GM19023 (cell line): ENCODE results near the gene RHCG.

Experiments
- ATAC-seq: cut with Tn5 transposase; IDR thresholded peaks from one replicate; pipeline ENCODE4 v1.9.1; 2021; ENCODE audit warnings: mild to moderate bottlenecking, moderate library complexity; ENCODE audit not compliant: unreplicated experiment

RHCG gene

DNA sequence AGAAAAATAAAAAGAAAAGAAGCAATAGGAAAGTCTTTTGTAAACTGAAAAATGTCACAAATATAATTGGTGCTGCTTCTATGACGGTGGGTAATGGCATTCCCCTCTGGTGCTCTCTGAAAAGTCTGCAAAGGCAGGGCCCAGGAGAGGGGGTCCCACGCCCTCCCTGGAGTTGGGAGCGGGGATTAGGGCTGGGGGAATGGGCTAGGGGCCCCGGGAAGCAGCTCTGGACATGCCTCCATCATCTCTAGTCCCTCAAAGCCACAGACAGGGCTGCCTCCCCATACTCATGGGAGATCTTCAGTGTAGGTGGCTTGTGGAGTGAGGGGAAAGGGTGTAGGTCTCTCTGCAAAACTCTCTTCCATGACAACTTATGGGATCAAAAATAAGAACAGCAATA lies 7.8 kb upstream of the RHCG start:
- ATAC-seq: no peak

DNA sequence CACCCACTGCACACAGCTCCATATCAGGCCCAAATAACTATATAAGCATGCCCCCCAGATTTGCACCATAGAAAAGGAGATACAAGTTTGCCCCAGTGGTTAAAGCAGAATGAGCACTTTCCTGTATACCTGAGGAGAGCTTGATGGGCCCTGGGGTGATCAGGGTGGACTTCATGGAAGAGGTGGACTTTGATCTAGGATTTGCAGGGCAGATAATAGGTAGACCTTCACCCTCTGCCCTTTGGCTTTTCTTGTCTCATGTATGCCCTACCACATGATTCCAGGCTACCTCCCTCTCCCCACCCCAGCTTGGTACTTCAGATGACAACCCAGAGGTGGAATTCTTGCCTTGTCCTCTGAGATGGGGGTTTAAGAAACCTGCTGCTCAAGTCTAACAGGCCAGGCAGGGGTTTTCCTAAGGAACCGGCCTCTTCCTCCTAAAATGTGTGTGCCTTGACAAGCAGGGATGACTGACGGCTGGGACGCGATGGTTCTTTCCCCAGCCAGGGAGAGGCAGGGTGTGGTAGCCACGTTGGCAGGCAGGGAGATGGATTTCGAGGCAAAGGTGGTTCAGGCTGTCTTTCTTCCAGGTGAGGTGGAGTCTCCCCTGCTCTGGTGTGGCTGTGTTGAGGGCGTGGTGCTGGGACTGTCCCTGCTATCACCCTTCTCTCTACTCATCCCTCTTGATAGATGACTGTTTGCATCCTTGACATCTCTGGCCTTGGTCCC lies 6.6 kb upstream of the RHCG start:
- ATAC-seq: no peak

DNA sequence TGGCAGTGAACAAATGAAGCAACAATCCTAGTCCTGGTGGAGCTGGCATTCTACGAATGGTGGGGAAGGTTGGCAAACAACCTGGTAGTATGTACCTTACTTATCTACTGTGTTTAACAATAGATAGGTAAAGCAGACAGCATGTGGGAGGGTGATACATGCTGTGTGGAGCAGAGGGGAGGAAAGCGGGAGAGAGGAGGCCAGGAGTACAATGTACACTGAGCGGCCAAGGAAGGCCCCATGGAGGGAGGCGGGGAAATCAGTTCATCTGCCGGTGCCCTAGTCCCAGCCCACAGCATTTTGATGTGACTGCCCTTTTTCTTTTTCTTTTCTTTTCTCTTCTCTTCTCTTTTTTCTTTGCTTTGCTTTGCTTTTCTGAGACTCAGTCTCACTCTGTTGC lies 5.3 kb upstream of the RHCG start:
- ATAC-seq: no peak

GRCh38 chr15:89500397-89501270 lies 4.3 kb upstream of the RHCG start:
- no peak for ATAC-seq

GRCh38 chr15:89499156-89499555 lies 2.8 kb upstream of the RHCG start:
- ATAC-seq: no peak

DNA sequence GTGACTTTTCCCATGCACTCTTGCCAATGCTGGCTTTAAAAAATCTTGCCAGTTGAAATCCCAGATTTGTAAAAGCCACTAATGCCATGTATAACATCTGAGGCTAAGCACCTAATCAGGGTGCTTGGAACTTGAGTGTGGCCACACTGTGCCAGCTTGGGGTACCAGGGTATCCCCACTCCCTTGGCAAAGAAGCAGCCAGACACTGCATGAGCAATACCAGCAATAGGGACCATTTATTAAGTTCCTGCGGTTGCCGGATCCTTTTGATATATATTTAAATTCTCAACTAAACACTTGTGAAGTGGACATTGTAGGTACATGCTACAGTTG lies 2.2 kb upstream of the RHCG start:
- no peak for ATAC-seq

DNA sequence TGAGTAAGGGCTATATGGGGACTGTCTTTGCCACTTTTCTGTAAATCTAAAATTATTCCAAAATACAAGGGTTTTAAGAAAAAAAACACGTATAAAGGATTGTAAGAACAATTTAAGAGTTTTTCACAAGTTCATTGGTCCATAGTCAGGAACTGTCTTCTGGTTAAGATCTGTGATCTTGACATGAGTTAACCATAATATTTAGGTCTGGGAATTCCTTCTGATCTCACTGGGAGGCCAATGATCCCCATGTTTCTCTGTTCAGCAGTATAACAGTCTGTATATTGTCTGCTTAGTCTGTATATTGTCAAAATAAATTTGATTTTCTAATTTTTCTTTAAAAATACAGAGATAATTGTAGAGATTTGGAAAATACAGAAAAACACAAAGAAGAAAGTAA lies 848 bp upstream of the RHCG start:
- no peak for ATAC-seq

DNA sequence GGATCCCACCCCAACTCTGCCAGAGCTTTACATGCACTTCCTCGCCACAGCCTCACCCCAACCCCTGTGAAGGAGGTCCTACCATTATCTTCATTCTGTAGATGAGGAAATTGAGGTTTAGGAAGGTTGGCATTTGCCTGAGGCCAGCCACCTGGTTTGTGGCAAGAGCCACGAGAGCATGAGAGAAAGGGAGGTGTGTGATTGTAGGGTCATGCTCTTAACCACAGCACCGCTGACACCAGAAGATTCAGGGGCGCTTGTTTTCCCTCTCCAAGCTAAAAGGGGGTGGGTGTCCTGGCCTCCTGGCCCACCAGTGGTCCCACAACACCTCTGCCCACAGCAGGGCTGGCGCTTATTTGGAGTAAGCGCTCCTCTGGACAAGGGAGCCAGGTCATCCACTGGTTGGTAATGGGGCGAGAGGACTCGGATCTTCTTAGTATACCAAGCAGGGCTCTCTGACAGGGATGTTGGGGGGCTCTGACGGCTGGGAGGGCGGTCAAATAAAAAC lies 691 bp downstream of the RHCG start:
- ATAC-seq: no peak

GRCh38 chr15:89494941-89495637 lies 1.3 kb downstream of the RHCG start:
- ATAC-seq: no peak

- no peak for ATAC-seq
Observed at GRCh38 chr15:89494031-89494430, 2.4 kb downstream of the RHCG start.

DNA sequence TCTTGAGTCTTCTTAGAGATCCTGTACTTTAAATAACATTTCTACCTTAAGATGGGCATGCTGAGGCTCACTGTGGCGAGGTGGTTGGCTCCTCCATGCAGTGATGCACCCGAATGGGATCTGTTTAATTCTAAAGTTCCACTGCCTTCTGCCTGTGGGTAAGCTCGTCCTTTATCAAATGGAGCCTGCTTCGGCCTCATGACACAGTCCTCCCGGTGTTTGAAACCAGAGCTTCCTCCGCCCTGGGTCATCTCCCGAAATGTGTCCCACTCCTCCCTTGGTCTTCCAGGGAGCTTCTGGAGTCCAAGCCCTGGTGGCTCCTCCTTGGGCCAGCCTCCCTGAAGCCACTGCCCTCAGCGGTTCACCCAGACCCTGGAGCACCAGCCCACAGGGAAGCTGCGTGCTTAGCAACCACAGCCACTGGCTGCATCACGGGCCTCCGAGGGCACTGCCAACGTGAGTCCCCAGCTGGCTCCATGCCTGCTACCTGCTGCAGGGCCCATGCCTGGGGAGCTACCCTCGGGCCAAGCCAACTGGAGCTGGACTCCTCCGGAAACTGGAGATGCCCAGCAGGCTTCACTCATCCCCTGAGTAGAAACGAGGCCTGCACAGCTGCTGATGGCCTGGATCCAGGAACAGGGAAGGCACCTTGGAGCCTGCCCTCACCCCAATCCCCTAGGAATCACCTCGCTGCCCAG lies 3.3 kb downstream of the RHCG start:
- ATAC-seq: no peak

- ATAC-seq: no peak
Observed at GRCh38 chr15:89492111-89492641, 4.2 kb downstream of the RHCG start.

GRCh38 chr15:89490814-89491315 lies 5.5 kb downstream of the RHCG start:
- no peak for ATAC-seq

GRCh38 chr15:89490081-89490813 lies 6.1 kb downstream of the RHCG start:
- ATAC-seq: no peak

DNA sequence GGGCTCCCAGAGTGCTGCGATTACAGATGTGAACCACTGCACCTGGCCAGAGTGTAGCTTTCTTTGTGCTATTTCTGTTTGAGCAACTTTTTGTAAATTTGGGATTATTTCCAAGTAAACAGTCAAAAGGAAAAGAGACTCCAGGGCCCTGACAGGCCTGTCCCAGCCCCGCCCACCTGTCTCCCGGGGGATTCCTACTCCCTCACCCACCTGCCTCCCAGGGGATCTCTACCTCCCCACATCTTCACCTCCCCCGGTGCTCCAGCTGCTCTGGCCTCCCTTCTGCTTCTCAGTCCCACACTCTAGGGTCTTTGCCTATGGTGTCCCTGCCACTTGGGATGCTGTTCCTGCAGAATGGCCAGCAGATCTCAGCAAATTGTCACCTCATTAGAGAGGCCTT lies 7.0 kb downstream of the RHCG start:
- ATAC-seq: no peak

GRCh38 chr15:89487791-89488190 lies 8.6 kb downstream of the RHCG start:
- ATAC-seq: no peak

DNA sequence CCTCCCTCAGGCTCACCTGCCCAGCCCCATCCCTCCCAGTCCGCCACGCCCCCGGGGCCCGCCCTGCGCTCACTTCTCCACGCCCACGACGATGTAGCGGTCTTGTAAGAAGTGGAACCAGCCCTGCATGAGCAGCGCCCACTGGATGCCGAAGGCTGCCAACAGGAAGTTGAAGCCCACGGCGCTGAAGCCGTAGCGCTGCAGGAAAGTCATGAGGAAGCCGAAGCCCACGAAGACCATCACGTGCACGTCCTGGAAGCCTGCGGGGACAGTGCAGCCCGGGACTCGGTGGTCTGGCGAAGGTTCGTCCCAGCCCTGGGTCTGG lies 9.7 kb downstream of the RHCG start:
- no peak for ATAC-seq

GRCh38 chr15:89483079-89483478 lies 13.3 kb downstream of the RHCG start:
- no peak for ATAC-seq

- no peak for ATAC-seq
Observed at GRCh38 chr15:89482139-89482538, 14.2 kb downstream of the RHCG start.

GRCh38 chr15:89480505-89480904 lies 15.9 kb downstream of the RHCG start:
- ATAC-seq: no peak
